ENCODE measurements around the gene LBR. TPM values are rescaled to one million over a fixed set of nuclear protein-coding genes. Genes with fewer than 3 reads are reported as not detected.

LBR gene
- total RNA-seq, 1 donor: 25.3 TPM

- Histone ChIP-seq H3K4me3 (ENCODE audit: insufficient read depth, low read length) (no peak overlapping the region), H3K79me2 (ENCODE audit: insufficient read depth, low read length) (peaks cover 47% of the 10 kb centered on the region), H3K9me3 (ENCODE audit: low read depth, low read length) (no peaks in the 10 kb centered on the region), H3K36me3 (ENCODE audit: insufficient read depth, low read length) (peaks cover 88% of the 10 kb centered on the region), H3K27ac (ENCODE audit: low read depth, low read length) (no peak overlapping the region), H3K27me3 (ENCODE audit: insufficient read depth, low read length) (no peaks in the 10 kb centered on the region), H3K4me1 (ENCODE audit: insufficient read depth, low read length) (no peaks in the 10 kb centered on the region), H3K4me2 (ENCODE audit: insufficient read depth, low read length) (no peak overlapping the region), H2AFZ (ENCODE audit: low read length) (no peak overlapping the region), H4K20me1 (ENCODE audit: insufficient read depth, low read length) (peaks cover 5% of the 10 kb centered on the region)
- DNase-seq (ENCODE audit: insufficient read length, low spot score, missing footprints): no peak
- TF ChIP-seq CTCF (IDR thresholded peaks at IDR 0.05; ENCODE audit: extremely low read depth, low read depth, low read length): no peak
These were observed 14.0 kb downstream of the LBR start for GRCh38 chr1:225413708-225414375.

GRCh38 chr1:225412803-225413351 lies 15.0 kb downstream of the LBR start:
- Histone ChIP-seq H3K27ac (ENCODE audit: low read depth, low read length) (no peak overlapping the region), H3K36me3 (ENCODE audit: insufficient read depth, low read length) (peaks cover 87% of the 10 kb centered on the region), H3K4me3 (ENCODE audit: insufficient read depth, low read length) (no peak overlapping the region), H3K4me1 (ENCODE audit: insufficient read depth, low read length) (no peaks in the 10 kb centered on the region), H2AFZ (ENCODE audit: low read length) (no peak overlapping the region), H4K20me1 (ENCODE audit: insufficient read depth, low read length) (peaks cover 5% of the 10 kb centered on the region), H3K27me3 (ENCODE audit: insufficient read depth, low read length) (no peaks in the 10 kb centered on the region), H3K79me2 (ENCODE audit: insufficient read depth, low read length) (peaks cover 49% of the 10 kb centered on the region), H3K4me2 (ENCODE audit: insufficient read depth, low read length) (no peak overlapping the region), H3K9me3 (ENCODE audit: low read depth, low read length) (no peaks in the 10 kb centered on the region)
- TF ChIP-seq CTCF (IDR thresholded peaks at IDR 0.05; ENCODE audit: extremely low read depth, low read depth, low read length): no peak
- no peak for DNase-seq (ENCODE audit: insufficient read length, low spot score, missing footprints)

- Histone ChIP-seq H3K9me3 (ENCODE audit: low read depth, low read length) (no peaks in the 10 kb centered on the region), H3K27me3 (ENCODE audit: insufficient read depth, low read length) (no peaks in the 10 kb centered on the region), H3K4me2 (ENCODE audit: insufficient read depth, low read length) (no peak overlapping the region), H2AFZ (ENCODE audit: low read length) (no peak overlapping the region), H3K36me3 (ENCODE audit: insufficient read depth, low read length) (peaks cover 83% of the 10 kb centered on the region), H3K79me2 (ENCODE audit: insufficient read depth, low read length) (peaks cover 43% of the 10 kb centered on the region), H3K4me3 (ENCODE audit: insufficient read depth, low read length) (no peak overlapping the region), H3K27ac (ENCODE audit: low read depth, low read length) (no peak overlapping the region), H4K20me1 (ENCODE audit: insufficient read depth, low read length) (peaks cover 5% of the 10 kb centered on the region), H3K4me1 (ENCODE audit: insufficient read depth, low read length) (no peaks in the 10 kb centered on the region)
- no peak for TF ChIP-seq CTCF (IDR thresholded peaks at IDR 0.05; ENCODE audit: extremely low read depth, low read depth, low read length)
- DNase-seq (ENCODE audit: insufficient read length, low spot score, missing footprints): no peak
These were observed 15.5 kb downstream of the LBR start for GRCh38 chr1:225412321-225412720.

- no peaks in the 10 kb centered on the region for H3K4me1 ChIP-seq (ENCODE audit: insufficient read depth, low read length)
- no peak for TF ChIP-seq CTCF (IDR thresholded peaks at IDR 0.05; ENCODE audit: extremely low read depth, low read depth, low read length)
- H3K4me3 ChIP-seq (ENCODE audit: insufficient read depth, low read length): no peak overlapping the region
- H3K4me2 ChIP-seq (ENCODE audit: insufficient read depth, low read length): no peak overlapping the region
- H4K20me1 ChIP-seq (ENCODE audit: insufficient read depth, low read length): no peaks in the 10 kb centered on the region
- no peak overlapping the region for H3K27ac ChIP-seq (ENCODE audit: low read depth, low read length)
- DNase-seq (ENCODE audit: insufficient read length, low spot score, missing footprints): no peak
- H3K36me3 ChIP-seq (ENCODE audit: insufficient read depth, low read length): peaks cover 76% of the 10 kb centered on the region
- no peaks in the 10 kb centered on the region for H3K9me3 ChIP-seq (ENCODE audit: low read depth, low read length)
- peaks cover 36% of the 10 kb centered on the region for H3K79me2 ChIP-seq (ENCODE audit: insufficient read depth, low read length)
- H3K27me3 ChIP-seq (ENCODE audit: insufficient read depth, low read length): no peaks in the 10 kb centered on the region
- no peak overlapping the region for H2AFZ ChIP-seq (ENCODE audit: low read length)
These were observed 17.8 kb downstream of the LBR start for GRCh38 chr1:225410036-225410435.

Data from osteoblast (primary cell).